AG04450 (cell line): ENCODE measurements around the gene GABRB1. TPM values are rescaled to one million over a fixed set of nuclear protein-coding genes. Genes with fewer than 3 reads are reported as not detected.

Source experiments
- CTCF ChIA-PET: fragments of 300-600, 350-600 bp; formaldehyde crosslinking; extraction: SDS; loops from one replicate; lab custom pipeline; 2022; ENCODE audit warnings: antibody characterized with exemption, inconsistent platforms; lab: Charles Lee
- POLR2A ChIA-PET: fragments of 350-600 bp; formaldehyde crosslinking; extraction: SDS; loops from one replicate; lab custom pipeline; 2021; ENCODE audit warnings: antibody characterized with exemption, inconsistent platforms; lab: Yijun Ruan, JAX
- DNase-seq: peaks from one replicate; pipeline ENCODE4 v3.0.0-alpha.2; 2011; ENCODE audit warnings: low read depth, low spot score
- H3K27ac ChIP-seq: one replicate; pipeline ENCODE4 v1.5.1; 2012; ENCODE audit warnings: low read depth, low read length, control low read depth
- H3K27me3 ChIP-seq: one replicate; pipeline ENCODE4 v1.6.0; 2012; ENCODE audit warnings: low read length; ENCODE audit not compliant: control insufficient read depth, insufficient read depth
- H3K4me3 ChIP-seq: 2 replicates; pipeline ENCODE4 v1.5.1; 2011; ENCODE audit warnings: mild to moderate bottlenecking, low read depth, low read length, control low read depth
- H3K9me3 ChIP-seq: 2 replicates; pipeline ENCODE4 v1.5.1; 2012; ENCODE audit warnings: low read length; ENCODE audit not compliant: control insufficient read depth, insufficient read depth
- polyA plus RNA-seq: library from polyadenylated mRNA; depleted of rRNA; stranded (reverse); fragments of >200 nt; gene quantifications from 2 replicates; pipeline ENCODE4 v1.2.3, GENCODE V29; 2011; rRNA removed
- TF ChIP-seq, protein P1 (sequence below): IDR thresholded peaks from 2 replicates; pipeline ENCODE4 v1.5.1; 2011; ENCODE audit warnings: low read depth, low read length, control low read depth, inconsistent platforms

GABRB1 gene
- polyA plus RNA-seq, 1 experiment: 8.1 TPM

DNA sequence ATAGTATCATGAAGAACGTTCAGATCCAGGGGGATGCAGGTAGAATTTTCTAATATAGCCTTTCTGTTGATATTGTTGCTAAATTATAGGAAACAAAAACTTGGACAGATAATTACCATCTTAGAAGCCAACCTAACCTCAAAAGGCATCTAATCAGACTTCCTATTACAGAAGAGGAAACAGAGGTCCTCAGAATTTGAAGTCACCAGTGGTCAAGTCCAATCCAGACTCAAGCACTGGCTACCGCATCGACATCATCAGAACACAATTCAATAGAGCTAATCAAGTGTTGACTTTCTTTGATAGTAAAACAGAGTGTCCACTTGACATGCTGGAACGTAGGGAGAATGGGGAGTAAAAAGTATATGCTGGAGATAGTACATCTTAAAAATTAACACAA, 443.4 kb downstream of the GABRB1 start:
- H3K27ac ChIP-seq: no peak overlapping the region
- POLR2A ChIA-PET: no interaction called here
- H3K4me3 ChIP-seq: no peak overlapping the region
- H3K9me3 ChIP-seq: no peaks in the 10 kb centered on the region
- CTCF ChIA-PET: no interaction called here
- H3K27me3 ChIP-seq: no peaks in the 10 kb centered on the region
- TF ChIP-seq, protein P1, sequence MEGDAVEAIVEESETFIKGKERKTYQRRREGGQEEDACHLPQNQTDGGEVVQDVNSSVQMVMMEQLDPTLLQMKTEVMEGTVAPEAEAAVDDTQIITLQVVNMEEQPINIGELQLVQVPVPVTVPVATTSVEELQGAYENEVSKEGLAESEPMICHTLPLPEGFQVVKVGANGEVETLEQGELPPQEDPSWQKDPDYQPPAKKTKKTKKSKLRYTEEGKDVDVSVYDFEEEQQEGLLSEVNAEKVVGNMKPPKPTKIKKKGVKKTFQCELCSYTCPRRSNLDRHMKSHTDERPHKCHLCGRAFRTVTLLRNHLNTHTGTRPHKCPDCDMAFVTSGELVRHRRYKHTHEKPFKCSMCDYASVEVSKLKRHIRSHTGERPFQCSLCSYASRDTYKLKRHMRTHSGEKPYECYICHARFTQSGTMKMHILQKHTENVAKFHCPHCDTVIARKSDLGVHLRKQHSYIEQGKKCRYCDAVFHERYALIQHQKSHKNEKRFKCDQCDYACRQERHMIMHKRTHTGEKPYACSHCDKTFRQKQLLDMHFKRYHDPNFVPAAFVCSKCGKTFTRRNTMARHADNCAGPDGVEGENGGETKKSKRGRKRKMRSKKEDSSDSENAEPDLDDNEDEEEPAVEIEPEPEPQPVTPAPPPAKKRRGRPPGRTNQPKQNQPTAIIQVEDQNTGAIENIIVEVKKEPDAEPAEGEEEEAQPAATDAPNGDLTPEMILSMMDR: no peak
- no peak for DNase-seq

DNA sequence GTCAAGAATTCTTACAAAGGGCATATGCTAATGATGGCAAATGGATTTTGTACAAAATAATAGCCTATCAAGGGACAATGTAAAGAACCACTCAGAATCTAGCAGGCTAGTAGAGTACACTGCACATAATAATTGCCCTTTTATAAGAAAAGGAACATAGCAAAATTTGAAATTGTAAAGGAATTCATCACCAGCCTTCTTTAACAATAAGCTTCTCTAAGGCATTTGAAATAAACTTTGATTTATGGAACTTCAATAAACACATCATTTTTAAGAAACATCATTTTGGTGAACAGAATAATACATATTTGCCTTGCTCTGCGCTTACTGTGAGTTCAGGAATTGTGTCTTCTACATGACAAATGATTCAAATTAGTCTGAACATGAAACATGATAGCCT, 444.0 kb downstream of the GABRB1 start:
- Histone ChIP-seq H3K9me3 (no peaks in the 10 kb centered on the region), H3K27me3 (no peaks in the 10 kb centered on the region), H3K27ac (no peak overlapping the region), H3K4me3 (no peak overlapping the region)
- TF ChIP-seq, protein P1: no peak
- no peak for DNase-seq
- CTCF ChIA-PET: interaction anchor here (1.0 kb wide), 1 partner anchor 12 kb away, joined by 3 read pairs; the partner anchor contains the start of gene COMMD8
- POLR2A ChIA-PET: no interaction called here

Other genes with a start within 250 kb of the GABRB1 start
- gene COX7B2, start 122.3 kb upstream of the GABRB1 start, polyA plus RNA-seq: not detected in 2 replicates
- 1.9 and 3.1 TPM in 2 replicates for gene GABRA4, start 38.0 kb upstream of the GABRB1 start, polyA plus RNA-seq